Thymus (tissue), 11 donors: Measurements from ENCODE around the gene AAK1. TPM values are rescaled to one million over a fixed set of nuclear protein-coding genes. Genes with fewer than 3 reads are reported as not detected.
"Not testable (repeated sequence)": the region's sequence is repeated elsewhere in the genome, so short reads cannot be mapped to it uniquely, and the experiment has no call there.

Source experiments
- DNase-seq, 9 donors: peaks; one replicate each; pipeline ENCODE4 v3.0.0-alpha.2; 2013; ENCODE audit warnings: low spot score in 9 of 9, low read depth in 6 of 9, missing footprints in 1 of 9
- H3K27ac ChIP-seq, 2 donors: one replicate each; pipeline ENCODE4 v1.5.1; 2013; ENCODE audit warnings: control low read depth in 1 of 2, low read depth in 1 of 2, low read length in 1 of 2, mild to moderate bottlenecking in 1 of 2, moderate library complexity in 1 of 2
- H3K27me3 ChIP-seq, 2 donors: one replicate each; pipeline ENCODE4 v1.5.1; 2013; ENCODE audit warnings: low read length in 1 of 2; ENCODE audit not compliant: control insufficient read depth in 2 of 2, insufficient read depth in 1 of 2
- H3K36me3 ChIP-seq, 2 donors: one replicate each; pipeline ENCODE4 v1.5.1; 2013; ENCODE audit warnings: low read length in 1 of 2, mild to moderate bottlenecking in 1 of 2, moderate library complexity in 1 of 2; ENCODE audit not compliant: control insufficient read depth in 2 of 2, insufficient read depth in 2 of 2
- H3K4me1 ChIP-seq, 2 donors: one replicate each; pipeline ENCODE4 v1.5.1; 2013; ENCODE audit warnings: low read length in 2 of 2; ENCODE audit not compliant: control insufficient read depth in 2 of 2, insufficient read depth in 2 of 2
- H3K4me3 ChIP-seq, 2 donors: one replicate each; pipeline ENCODE4 v1.5.1; 2013; ENCODE audit warnings: low read length in 2 of 2, control low read depth in 1 of 2, mild to moderate bottlenecking in 1 of 2
- H3K9me3 ChIP-seq, 2 donors: one replicate each; pipeline ENCODE4 v1.5.1; 2013; ENCODE audit warnings: low read length in 1 of 2, mild to moderate bottlenecking in 1 of 2; ENCODE audit not compliant: control insufficient read depth in 2 of 2, insufficient read depth in 1 of 2
- WGBS: extraction: QIAGEN DNeasy Blood & Tissue Kit; methylation state at CpG from one replicate; pipeline ENCODE4 v1.1.7; 2013; 5-methylcytosine and 5-hydroxymethylcytosine counted together
- polyA plus RNA-seq: library from polyadenylated mRNA; stranded (reverse); fragments of 200-250 nt; gene quantifications from one replicate; pipeline ENCODE4 v1.2.3, GENCODE V29; 2013
- total RNA-seq: library from RNA; stranded (reverse); fragments of 120-200 nt; gene quantifications from one replicate; pipeline ENCODE4 v1.2.4, GENCODE V29; 2013
- donor health status: healthy.

The AAK1 gene
- total and polyA plus RNA-seq, 2 donors: 17.4 to 26.6 TPM

- 98% methylated on average over 4 of the region's 4 CpGs for WGBS
- H3K4me1 ChIP-seq: peaks cover 7 to 12% of the 10 kb centered on the region in 2 donors
- peaks cover 0 to 8% of the 10 kb centered on the region in 2 donors for H3K36me3 ChIP-seq
- no peak for DNase-seq
- H3K9me3 ChIP-seq: no peaks in the 10 kb centered on the region
- no peak overlapping the region for H3K4me3 ChIP-seq
- no peaks in the 10 kb centered on the region for H3K27me3 ChIP-seq
- no peak overlapping the region for H3K27ac ChIP-seq
These were observed 83.4 kb downstream of the AAK1 start for GRCh38 chr2:69560147-69560482.

GRCh38 chr2:69559442-69560146 is 83.9 kb downstream of the AAK1 start:
- Histone ChIP-seq H3K9me3 (no peaks in the 10 kb centered on the region), H3K27ac (no peak overlapping the region), H3K4me3 (no peak overlapping the region), H3K4me1 (peaks cover 3 to 12% of the 10 kb centered on the region in 2 donors), H3K27me3 (no peaks in the 10 kb centered on the region), H3K36me3 (peaks cover 0 to 12% of the 10 kb centered on the region in 2 donors)
- 92% methylated on average over 3 of the region's 3 CpGs for WGBS
- peak in 2 of 9 donors; percentile 18 to 48 for DNase-seq

- peaks cover 0 to 8% of the 10 kb centered on the region in 2 donors for H3K4me1 ChIP-seq
- WGBS: 71% methylated on average over 4 of the region's 4 CpGs
These were observed 87.5 kb downstream of the AAK1 start for GRCh38 chr2:69556008-69556407.

GRCh38 chr2:69554981-69555380 is 88.6 kb downstream of the AAK1 start:
- peaks cover 0 to 2% of the 10 kb centered on the region in 2 donors for H3K9me3 ChIP-seq
- no peak overlapping the region for H3K4me3 ChIP-seq
- H3K27ac ChIP-seq: peak overlapping the region in 1 of 2 donors; percentile 41
- 17% methylated on average over 3 of the region's 3 CpGs for WGBS
- peaks cover 0 to 8% of the 10 kb centered on the region in 2 donors for H3K4me1 ChIP-seq
- peak in 1 of 9 donors; percentile 34 for DNase-seq
- H3K27me3 ChIP-seq: no peaks in the 10 kb centered on the region
- peaks cover 3 to 17% of the 10 kb centered on the region in 2 donors for H3K36me3 ChIP-seq

More at GRCh38 chr2:69556008-69556407, 87.5 kb downstream of the AAK1 start:
- Histone ChIP-seq H3K9me3 (no peaks in the 10 kb centered on the region), H3K27ac (no peak overlapping the region), H3K36me3 (peaks cover 3 to 17% of the 10 kb centered on the region in 2 donors), H3K27me3 (no peaks in the 10 kb centered on the region), H3K4me3 (no peak overlapping the region)
- DNase-seq: no peak

- peak overlapping the region in 1 of 2 donors; percentile 30 for H3K27ac ChIP-seq
- H3K9me3 ChIP-seq: peaks cover 0 to 2% of the 10 kb centered on the region in 2 donors
- 93% methylated on average over 4 of the region's 4 CpGs for WGBS
- H3K4me3 ChIP-seq: no peak overlapping the region
- H3K27me3 ChIP-seq: no peaks in the 10 kb centered on the region
- no peak for DNase-seq
- peaks cover 0 to 8% of the 10 kb centered on the region in 2 donors for H3K4me1 ChIP-seq
- peaks cover 3 to 17% of the 10 kb centered on the region in 2 donors for H3K36me3 ChIP-seq
These were observed 89.0 kb downstream of the AAK1 start for GRCh38 chr2:69554568-69554967.

GRCh38 chr2:69553991-69554390 is 89.5 kb downstream of the AAK1 start:
- Histone ChIP-seq H3K4me3 (no peak overlapping the region), H3K36me3 (peaks cover 3 to 20% of the 10 kb centered on the region in 2 donors), H3K9me3 (peaks cover 0 to 2% of the 10 kb centered on the region in 2 donors), H3K4me1 (peaks cover 0 to 8% of the 10 kb centered on the region in 2 donors), H3K27ac (no peak overlapping the region), H3K27me3 (no peaks in the 10 kb centered on the region)
- DNase-seq: no peak
- 91% methylated on average over 7 of the region's 7 CpGs for WGBS

- H3K36me3 ChIP-seq: peaks cover 3 to 17% of the 10 kb centered on the region in 2 donors
- H3K9me3 ChIP-seq, H3K27me3 ChIP-seq, H3K4me3 ChIP-seq, H3K27ac ChIP-seq, DNase-seq, H3K4me1 ChIP-seq: not testable (repeated sequence)
- WGBS: 99% methylated on average over 12 of the region's 12 CpGs
These were observed 93.0 kb downstream of the AAK1 start for GRCh38 chr2:69550511-69550910.

- Histone ChIP-seq H3K27ac (no peak overlapping the region), H3K4me3 (no peak overlapping the region), H3K9me3 (peaks cover 0 to 2% of the 10 kb centered on the region in 2 donors), H3K4me1 (no peaks in the 10 kb centered on the region), H3K27me3 (no peaks in the 10 kb centered on the region), H3K36me3 (peaks cover 3 to 12% of the 10 kb centered on the region in 2 donors)
- DNase-seq: no peak
These were observed 94.1 kb downstream of the AAK1 start for GRCh38 chr2:69549421-69549820.

GRCh38 chr2:69547984-69548715 is 95.4 kb downstream of the AAK1 start:
- H3K36me3 ChIP-seq: peaks cover 3 to 20% of the 10 kb centered on the region in 2 donors
- WGBS: 88% methylated on average over 2 of the region's 2 CpGs
- H3K27ac ChIP-seq: no peak overlapping the region
- no peaks in the 10 kb centered on the region for H3K27me3 ChIP-seq
- H3K9me3 ChIP-seq: peaks cover 0 to 2% of the 10 kb centered on the region in 2 donors
- no peak for DNase-seq
- H3K4me3 ChIP-seq: no peak overlapping the region
- no peaks in the 10 kb centered on the region for H3K4me1 ChIP-seq
